HG02870 (cell line): ENCODE measurements around the gene PRKN.

Source experiments
- ATAC-seq: cut with Tn5 transposase; IDR thresholded peaks from one replicate; pipeline ENCODE4 v1.9.1; 2021; ENCODE audit warnings: mild to moderate bottlenecking, moderate library complexity; ENCODE audit not compliant: unreplicated experiment

PRKN gene

DNA sequence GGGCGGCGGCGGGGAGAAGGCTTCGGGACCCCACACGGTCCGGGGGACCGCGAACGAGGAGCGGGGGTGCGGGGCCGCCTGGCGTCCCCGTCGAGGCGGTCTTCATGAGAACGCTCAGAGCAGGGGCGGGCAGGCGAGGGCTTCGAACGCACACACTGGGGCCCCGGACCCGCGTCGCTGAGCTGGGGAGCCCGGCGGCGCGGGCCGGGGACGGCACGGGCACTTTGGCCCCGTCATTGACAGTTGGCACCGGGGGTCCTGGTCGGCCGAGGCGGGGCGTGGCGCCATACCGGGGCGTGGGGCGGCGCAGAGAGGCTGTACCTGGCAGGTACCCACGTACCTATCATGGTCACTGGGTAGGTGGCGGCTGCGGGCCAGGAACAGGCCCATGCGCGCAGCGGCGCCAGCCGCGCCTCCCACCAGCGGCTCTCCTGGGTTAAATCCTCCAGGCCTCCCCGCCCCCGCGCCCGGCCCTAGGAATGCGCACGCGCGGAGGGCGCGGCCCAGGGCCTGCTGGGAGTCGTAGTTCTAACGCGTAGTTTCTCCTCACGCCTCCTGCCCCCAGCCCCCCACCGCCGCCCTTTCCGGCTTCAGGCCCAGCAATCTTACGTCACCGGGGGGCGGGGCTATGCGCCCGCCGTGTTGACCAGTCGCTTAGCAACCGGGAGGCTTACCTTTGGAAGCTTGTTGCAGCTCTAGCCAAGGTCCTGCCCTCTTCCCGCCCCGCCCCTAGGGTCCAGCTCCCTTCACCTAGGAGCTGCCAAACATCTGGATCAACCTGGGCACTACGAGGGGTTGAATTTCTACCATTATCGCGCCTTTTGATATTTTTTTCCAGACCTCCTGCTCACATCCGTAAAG is at the start of gene PRKN, which contains the start of gene PACRG:
Gene PRKN (minus strand): TSS at position 445 of the 861 bp plus-strand sequence.
Gene PACRG (plus strand): TSS at position 653 of the 861 bp plus-strand sequence.
- ATAC-seq: peak; percentile 97

DNA sequence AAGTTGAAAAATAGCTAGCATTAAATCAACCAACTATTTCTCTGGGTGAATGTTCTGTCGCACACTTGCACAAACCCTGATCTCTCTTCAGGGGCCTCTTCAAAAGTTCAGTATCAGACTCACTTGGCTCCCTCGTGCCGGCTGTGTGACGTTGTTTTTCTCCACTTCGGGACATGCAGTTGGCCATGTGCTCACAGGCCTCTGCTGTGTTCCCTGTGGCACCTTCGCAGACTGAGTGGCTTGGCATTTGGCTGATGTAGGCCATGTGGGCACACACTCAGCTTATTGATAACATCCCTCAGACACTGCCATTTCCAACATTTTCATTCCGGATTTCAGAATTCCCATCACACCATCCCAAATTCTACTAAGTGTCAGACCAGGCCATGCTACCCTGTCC is 49.5 kb upstream of the PRKN start:
- no peak for ATAC-seq

DNA sequence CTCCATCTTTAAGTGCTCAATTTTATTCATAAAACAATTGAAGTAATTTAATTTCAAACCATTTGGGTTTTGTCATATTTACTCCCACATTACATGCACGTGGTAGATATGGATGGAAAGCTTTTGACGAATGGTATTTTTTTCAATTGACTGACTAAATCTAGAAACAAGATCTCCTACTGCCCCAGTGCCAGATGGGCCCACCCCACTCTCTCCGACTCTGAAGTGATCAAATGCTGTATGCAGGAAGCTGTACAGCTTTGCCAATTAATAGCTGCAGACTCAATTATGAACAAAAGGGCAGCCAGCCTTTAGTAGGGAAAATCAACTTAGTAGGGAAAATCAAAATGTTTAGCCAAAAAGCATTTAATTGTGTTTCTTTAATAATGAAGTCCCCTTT is 46.4 kb upstream of the PRKN start:
- ATAC-seq: no peak

DNA sequence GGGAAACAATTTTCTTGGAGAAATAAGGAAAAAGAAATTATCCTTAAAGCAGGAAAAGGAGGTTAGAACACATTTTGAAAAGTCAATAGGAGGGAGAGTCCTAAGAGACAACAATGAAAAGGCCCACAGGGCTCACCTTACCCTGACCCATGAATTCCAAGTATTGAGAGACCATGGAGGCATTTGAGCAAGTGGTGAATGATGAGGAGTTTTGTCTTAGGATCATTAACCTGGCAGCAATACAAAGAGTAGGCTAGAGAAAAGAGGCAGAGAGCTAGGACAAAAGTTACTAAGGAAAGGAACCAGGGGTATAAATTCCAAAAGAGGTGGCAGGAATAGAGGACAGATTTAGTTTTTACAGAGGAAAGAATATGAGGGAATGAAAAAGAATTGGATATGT is 44.9 kb upstream of the PRKN start:
- no peak for ATAC-seq

DNA sequence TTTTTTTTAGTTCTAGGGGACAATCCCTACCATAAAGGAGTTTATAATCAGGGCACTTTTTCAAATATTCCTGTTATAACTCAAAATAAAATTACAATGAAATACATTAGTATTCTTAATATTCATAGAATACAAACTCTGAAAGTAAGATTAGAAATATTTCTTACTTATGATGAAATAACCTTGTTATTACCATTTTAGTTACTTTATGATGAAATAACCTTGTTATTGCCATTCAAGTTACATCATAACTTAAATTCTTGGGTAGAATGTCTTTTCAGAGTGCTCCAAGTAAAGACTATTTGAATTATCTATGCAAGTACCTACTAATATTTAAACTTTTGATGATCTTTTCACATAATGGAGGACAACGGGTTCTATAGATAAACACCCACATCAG is 43.4 kb upstream of the PRKN start:
- ATAC-seq: no peak

DNA sequence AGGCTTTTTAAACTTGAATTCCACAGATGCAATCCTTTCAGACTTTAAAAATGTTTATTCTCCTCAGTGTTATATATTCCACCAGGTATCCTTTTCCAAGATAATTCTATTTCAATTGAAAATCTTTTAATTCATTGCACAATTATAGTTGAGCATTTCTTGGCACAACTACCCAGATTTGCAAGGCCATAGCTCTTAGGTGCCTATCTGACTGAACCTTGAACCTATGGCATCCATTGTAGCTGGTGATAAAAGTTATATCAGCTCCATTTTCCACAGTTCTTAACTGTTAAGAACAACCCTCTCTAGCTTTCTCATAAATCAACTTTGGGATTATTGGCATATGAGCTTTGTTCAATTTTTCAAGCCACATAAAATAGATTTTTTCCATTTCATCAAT is 42.6 kb upstream of the PRKN start:
- ATAC-seq: no peak

DNA sequence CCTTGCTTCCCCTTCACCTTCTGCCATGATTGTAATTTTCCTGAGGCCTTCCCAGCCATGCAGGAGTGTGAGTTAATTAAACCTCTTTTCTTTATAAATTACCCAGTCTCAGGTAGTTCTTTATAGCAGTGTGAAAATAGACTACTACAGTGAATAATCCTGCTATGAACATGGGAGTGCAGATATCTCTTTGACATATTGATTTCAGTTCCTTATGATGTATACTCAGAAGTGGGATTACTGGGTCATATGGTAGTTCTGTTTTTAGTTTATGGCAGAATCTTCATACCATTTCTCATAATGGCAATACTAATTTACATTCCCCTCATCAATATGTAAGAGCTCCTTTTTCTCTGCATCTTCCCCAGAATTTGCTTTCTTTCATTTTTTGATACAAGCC is 26.2 kb upstream of the PRKN start:
- no peak for ATAC-seq

DNA sequence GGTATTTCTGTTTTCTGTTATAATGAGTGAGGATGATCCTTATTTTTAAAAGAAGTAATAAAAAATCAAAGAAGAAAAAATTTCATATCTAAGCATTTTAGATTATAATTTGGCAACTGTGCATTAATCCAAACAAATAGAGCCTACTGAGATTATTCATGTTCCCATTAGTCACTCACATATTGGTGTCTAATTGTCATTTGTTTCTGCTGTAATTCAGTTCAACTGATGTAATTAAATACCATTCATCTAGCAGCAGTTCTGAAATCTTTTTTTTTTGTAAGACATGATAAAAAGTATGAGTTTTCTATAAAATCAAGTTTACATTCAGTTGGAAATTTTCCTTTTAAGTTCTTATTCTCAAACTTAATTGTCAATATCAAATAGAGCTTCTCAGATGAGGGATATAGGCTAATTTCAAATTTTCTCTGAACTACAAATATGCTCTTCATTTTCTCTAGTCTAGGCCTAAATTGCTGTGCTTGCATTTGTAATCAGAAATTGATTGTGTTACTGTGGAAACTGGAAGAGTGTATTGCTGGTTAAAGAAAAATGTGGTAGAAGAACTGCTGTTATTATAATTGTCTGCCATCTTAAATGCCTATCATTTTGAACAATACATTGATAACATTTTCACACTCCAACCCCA is 23.8 kb upstream of the PRKN start:
- no peak for ATAC-seq

DNA sequence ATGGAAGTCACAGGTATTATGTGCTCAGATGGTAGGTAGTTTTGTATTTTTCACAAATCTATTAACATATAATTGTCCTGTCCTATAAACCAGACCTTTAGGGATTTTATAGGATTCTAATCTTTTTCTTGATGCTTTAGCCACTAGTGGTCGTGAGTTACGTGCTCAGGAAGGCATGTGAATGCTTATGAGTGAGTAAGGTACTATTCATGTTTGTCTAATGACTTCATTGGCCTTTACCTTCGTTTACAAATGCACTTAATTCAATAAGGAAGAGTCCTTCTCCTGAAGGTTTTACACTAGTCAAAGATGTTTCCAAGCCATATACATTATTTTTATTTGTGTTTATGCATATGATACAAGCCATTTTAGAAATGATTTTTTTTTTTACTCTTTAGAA is 23.2 kb upstream of the PRKN start:
- ATAC-seq: no peak

DNA sequence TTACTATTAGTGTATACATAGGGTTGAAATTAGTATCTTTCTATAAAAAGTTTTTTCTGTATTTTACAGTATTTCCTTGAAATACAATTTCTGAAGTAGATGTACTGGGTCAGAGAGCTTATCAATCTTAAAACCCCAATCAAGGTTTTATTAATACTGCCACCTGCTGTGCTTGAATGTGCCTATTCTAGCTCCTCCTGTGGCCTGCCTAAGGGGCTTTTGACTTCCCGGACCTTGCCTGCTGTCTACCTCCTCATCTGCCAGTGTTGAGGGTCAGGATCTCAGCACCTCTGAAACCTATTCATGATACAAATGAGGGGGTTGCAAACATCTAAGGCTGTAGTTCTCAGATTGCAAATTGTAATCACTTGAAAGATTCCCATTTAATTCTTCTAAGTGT is 9.4 kb upstream of the PRKN start:
- no peak for ATAC-seq

DNA sequence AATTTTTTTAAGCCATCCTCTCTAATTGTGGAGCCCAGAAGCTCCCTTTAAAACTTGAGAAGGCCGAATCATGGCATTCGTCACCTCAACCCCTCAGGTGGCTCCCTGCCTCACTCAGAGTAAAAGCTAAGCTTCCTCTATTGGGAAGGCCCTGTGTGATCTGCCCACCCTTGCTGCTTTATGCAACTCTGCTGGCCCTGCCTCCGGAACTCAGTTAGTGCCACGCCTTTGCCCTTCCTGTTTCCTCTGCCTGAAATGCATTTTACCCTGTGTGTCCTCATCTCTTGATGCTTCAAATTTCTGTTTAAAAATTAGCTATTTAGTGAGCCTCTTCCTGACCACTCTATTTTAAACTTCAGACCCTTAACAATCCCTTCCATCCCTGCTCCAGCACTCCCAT is 5.9 kb upstream of the PRKN start:
- no peak for ATAC-seq

DNA sequence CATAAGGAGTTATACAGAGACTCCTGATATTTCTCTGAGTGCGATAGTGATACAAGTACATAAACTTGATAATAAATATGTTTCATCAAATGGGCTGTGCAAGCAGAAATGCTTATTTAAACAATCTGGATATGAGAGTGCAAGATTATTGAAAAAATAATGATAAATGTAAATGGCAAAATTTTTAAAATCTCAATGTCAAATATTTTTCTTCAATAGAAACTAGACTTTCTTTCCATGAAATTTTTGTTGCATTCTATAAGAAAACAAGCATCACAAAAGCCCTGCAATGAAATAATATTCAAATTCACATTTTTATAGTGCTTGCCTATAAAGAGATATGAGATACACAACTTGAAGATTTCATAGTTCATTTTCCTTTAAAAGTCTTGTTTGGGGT is 2.9 kb upstream of the PRKN start:
- ATAC-seq: no peak

DNA sequence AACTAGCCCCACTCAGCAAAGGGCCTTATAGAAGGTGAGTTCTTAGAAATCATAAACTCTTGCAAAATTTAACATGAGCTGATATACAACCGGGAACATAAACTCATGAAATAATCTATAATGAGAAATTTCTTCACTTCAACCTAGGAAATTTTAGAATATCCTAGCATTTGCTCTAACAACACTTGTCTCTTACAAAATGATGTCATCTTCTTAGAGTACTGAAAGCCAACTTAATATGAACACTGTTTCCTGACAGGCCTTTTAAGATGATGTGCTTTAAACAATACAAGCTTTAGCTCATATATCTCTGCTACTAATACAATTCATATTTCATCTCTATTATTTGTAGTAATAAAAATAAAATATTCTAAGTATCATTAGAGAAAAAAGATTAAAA is 1.1 kb upstream of the PRKN start:
- no peak for ATAC-seq

DNA sequence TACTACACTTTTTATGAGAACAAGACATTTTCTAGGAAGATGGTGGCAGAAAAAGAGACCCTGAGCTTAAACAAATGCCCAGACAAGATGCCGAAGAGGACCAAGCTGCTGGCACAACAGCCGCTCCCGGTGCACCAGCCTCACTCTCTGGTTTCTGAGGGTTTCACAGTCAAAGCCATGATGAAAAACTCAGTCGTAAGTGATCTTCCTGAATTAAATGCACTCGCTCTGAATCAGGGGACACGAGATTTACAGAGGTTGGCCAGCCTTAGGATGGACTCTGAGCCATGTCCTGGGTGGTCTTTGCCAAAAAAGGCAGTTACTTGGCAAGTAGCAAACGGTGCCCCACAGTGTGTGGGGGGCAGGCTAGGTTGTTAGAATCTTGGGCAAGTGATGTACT is 631 bp upstream of the PRKN start:
- ATAC-seq: no peak

DNA sequence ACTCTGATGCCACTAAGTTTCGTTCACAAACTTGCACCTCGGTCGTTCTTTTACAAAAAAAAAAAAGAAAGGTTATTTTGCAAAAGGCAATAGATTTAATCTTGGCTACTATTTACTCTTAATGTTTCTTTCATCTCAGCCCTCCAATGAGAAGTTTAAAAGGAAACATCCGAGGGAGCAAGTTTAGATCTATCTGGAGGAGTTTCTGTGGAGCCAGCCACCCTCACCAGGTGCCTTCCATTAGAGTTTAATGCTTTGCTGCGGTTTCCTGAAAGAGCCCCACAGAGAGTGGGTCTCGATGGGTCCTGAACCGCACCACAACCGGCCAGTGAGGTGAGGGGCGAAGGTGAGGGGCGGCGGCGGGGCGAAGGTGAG is 632 bp downstream of the PRKN start:
- ATAC-seq: peak; percentile 3

DNA sequence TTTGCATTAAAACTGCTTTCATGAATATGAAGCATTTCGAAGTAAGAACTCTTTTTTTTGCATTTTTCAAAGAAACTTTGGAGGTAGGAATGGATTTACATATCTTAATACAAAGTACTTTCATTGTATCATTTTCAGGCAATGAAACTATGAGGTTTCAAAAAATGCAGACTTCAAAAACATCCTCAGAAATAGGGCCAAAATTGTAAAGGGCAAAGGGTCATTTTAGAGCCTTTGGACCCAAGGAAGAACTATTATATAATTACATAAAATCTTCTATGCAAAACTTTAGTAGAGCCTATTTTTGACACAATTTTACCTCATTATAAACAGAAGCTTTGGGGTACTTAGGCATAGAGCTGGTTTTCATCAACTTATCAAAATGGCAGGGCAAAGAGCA is 4.9 kb downstream of the PRKN start:
- ATAC-seq: no peak

DNA sequence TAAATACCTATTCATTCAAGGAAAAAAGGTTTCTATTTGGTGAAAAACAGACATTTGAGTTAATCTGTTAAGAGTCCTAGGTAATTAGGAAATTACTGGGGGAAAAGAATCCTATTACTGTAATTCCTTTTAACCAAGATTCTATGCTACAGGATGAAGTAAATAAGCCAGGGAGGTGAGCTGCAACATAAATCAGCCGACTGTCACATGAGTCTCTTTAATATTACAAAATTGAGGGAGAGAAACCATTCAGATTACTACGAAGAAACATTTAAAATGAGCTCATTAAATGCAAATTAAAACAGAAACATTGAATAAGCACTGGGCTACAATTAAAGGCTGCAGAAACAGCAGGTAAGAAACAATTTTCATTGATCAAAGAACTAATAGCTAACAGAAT is 5.3 kb downstream of the PRKN start:
- ATAC-seq: no peak

DNA sequence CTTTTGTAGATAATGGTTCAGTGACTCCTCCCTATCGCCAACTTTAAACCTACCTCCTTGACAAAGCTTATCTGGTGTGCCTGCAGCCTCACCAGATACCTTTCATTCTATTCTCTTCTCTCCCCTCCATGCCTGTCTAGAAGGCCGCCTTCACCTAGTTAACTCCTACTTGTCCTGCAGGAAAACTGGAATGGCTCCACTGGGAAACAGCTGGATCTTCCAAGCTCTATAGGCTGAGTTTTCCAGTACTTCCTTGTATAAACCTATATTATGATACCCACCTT is 6.2 kb downstream of the PRKN start:
- ATAC-seq: no peak

DNA sequence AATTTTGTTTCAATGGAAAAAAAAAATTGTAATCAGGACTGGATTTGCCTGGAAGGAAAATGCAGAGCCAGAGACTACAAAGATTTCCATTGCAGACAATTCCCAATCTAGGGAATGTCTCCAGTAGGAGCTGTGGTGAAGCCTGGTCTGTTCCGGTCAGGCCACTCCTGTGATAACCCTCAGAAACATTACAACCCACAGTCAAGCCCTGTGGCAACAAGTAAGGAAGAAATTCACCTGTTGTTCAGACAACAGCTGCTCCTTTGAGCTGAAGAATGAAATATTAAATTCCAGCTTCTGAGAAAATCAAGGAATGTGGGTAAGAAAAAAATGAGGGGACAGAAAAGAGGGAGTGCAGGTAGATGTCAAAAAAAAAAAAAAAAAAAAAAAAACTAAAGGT is 8.0 kb downstream of the PRKN start:
- no peak for ATAC-seq

DNA sequence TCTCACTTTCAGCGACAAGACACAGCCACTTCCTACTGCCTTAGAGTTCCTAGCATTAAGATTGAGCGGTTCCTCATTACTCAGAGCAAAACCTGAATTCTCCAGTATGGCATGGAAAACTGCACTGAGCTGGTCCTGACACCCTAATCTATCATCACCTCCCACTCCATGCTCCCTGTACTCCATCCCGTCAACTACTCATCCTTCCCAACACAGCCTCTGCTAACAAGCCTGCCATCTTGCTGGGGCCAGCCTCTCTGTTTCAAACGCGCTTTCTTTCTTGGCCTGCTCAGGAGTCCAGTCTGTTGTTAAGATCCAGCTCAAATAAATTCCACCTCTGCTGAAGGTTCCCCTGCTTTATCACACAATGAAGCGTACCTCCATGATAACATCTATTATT is 12.0 kb downstream of the PRKN start:
- ATAC-seq: no peak

DNA sequence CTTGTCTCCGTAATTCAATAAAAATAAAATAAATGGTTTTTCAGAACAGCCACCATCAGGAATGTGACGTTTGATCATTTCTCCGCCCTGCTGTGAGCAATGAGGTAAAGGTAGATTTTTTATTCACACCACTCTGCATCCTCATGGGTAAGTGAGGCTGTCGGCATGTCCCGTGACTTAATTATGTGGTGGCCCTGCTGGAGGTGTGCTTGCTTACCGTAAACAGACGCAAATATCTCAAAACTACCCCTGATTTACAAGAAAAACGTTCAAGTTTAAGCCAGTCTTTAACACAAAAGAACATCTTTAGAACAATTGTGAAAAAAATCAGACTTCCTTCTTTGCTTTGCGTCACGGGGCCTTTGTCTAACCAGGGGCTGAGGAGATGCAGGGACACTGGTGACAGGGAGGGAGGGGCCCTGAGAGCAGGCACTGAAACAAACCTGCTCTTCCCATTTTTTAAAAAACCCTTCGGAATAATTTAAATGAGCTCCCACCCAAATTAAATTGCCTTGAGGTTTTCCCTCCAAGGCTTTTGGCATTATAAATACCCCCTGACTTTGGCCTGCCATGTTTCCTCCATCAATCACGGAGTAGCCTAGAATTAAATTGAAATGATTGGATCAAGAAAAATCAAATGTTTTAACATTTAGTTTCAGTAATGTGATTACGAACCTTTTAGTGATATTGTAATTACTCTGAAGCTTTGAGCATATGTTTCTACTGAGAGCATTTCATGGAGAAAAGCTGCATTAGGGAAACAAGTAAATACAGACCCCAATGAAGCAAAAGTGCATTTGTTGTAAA is 13.4 kb downstream of the PRKN start:
- ATAC-seq: no peak

DNA sequence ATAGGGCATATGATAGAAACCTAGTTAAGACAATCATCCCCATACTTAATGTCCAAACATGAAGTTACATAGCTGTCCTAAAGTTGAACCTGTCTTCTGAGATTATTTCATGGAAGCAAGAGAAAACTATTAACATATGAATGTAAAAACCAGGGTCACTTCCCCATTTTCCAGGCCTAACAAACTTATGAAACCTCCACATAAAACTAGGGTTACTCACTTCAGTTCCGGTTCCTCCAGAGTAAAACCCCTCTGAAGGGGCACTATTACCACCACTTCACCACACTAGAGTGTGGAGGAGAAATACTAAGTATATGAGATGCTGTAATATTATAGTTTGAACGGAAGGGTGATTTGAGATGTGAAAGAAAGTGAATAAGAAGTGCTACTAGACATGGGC is 14.9 kb downstream of the PRKN start:
- no peak for ATAC-seq
